Upper lobe of left lung (tissue), 6 donors: Measurements from ENCODE around the gene RNF208. TPM values are rescaled to one million over a fixed set of nuclear protein-coding genes. Genes with fewer than 3 reads are reported as not detected.

Source experiments
- ATAC-seq, 2 donors: fragments of 200-7000 bp; cut with Tn5 transposase; one replicate each; pipeline ENCODE4 v1.9.1; 2022; ENCODE audit warnings: mild to moderate bottlenecking in 2 of 2, moderate library complexity in 2 of 2; ENCODE audit not compliant: low FRiP score in 2 of 2
- DNase-seq, 2 donors: peaks; one replicate each; pipeline ENCODE4 v3.0.0-alpha.2; 2019 to 2020
- H3K27ac ChIP-seq, 4 donors: fragments of 200-600 bp; sonication (generic); one replicate each; pipeline ENCODE4 v1.5.1; 2016 to 2019
- H3K27me3 ChIP-seq, 4 donors: fragments of 200-600 bp; sonication (generic); one replicate each; pipeline ENCODE4 v1.5.1; 2017 to 2019
- H3K36me3 ChIP-seq, 4 donors: fragments of 200-600 bp; sonication (generic); one replicate each; pipeline ENCODE4 v1.5.1; 2016 to 2019
- H3K4me1 ChIP-seq, 4 donors: fragments of 200-600 bp; sonication (generic); one replicate each; pipeline ENCODE4 v1.5.1; 2018 to 2019
- H3K4me3 ChIP-seq, 4 donors: fragments of 200-600 bp; sonication (generic); one replicate each; pipeline ENCODE4 v1.5.1; 2017 to 2019; ENCODE audit warnings: mild to moderate bottlenecking in 2 of 4, moderate library complexity in 1 of 4
- H3K9me3 ChIP-seq, 4 donors: fragments of 200-600 bp; sonication (generic); one replicate each; pipeline ENCODE4 v1.5.1; 2018 to 2019
- CTCF ChIP-seq, 6 experiments: fragments of 450-650 bp in 4 of 6; fragments of 200-600 bp in 2 of 6; sonication (generic) in 2 of 6; IDR thresholded peaks; one replicate each; pipeline ENCODE4 v1.5.1; 2016 to 2019; ENCODE audit warnings: antibody characterized with exemption in 6 of 6
- EP300 ChIP-seq, 4 donors: sonication (generic); formaldehyde crosslinking; IDR thresholded peaks; one replicate each; pipeline ENCODE4 v1.5.1; 2017; ENCODE audit warnings: antibody characterized with exemption in 4 of 4, control low read depth in 2 of 4
- POLR2A ChIP-seq, 4 donors: fragments of 450-650 bp; IDR thresholded peaks; one replicate each; pipeline ENCODE4 v1.5.1; 2016 to 2017; ENCODE audit warnings: antibody characterized with exemption in 4 of 4, mild to moderate bottlenecking in 2 of 4
- POLR2AphosphoS5 ChIP-seq, 2 donors: sonication (generic); formaldehyde crosslinking; IDR thresholded peaks; one replicate each; pipeline ENCODE4 v1.5.1; 2017; ENCODE audit warnings: antibody characterized with exemption in 2 of 2
- WGBS, 2 donors: methylation state at CpG; one replicate each; pipeline ENCODE4 v1.1.5; 2017 to 2018; 5-methylcytosine and 5-hydroxymethylcytosine counted together
- total RNA-seq, 6 donors: library from RNA; depleted of rRNA in 4 of 6; stranded (reverse); fragments of >200 nt in 4 of 6; gene quantifications; one replicate each; pipeline versions ENCODE4 v1.1.0 to v1.2.1, GENCODE V29; 2016 to 2021
- donor health status: DM: no; HTN: no; CAD: no; lungs with moderate emphysema.
- donor health status: DM: no; HTN: yes; CAD: no; lungs with severe emphysema.

Gene RNF208
- total RNA-seq, 6 donors from 2014 or later = 2.3 to 12.6 (median 4.5) TPM

- Histone ChIP-seq H3K27me3 (no peaks in the 10 kb centered on the region), H3K4me3 (peak within 1 kb of the TSS; percentile 52 to 94 (median 76)), H3K4me1 (peaks cover 35 to 87% (median 63%) of the 10 kb centered on the region in 4 donors), H3K27ac (peak within 1 kb of the TSS; percentile 83 to 92 (median 86)), H3K9me3 (no peaks in the 10 kb centered on the region), H3K36me3 (peaks cover 0 to 4% (median 0%) of the 10 kb centered on the region in 4 donors)
- TF ChIP-seq EP300 (IDR thresholded peaks at IDR 0.05) = peak in 1 of 4 donors; percentile 1
- TF ChIP-seq CTCF (IDR thresholded peaks at IDR 0.05) = peak in 4 of 6 experiments; percentile 4 to 21 (median 15)
- TF ChIP-seq POLR2A (IDR thresholded peaks at IDR 0.05) = peak in 3 of 4 donors; percentile 74 to 89 (median 83)
- peak; percentile 84 to 87 for TF ChIP-seq POLR2AphosphoS5 (IDR thresholded peaks at IDR 0.05)
- WGBS, 2 donors = 1% methylated on average over 33 of the region's 118 CpGs; no CpG with 5 or more reads in 1 of the 2 donors
- DNase-seq (peak; percentile 99 to 100), ATAC-seq (peak; percentile 98)
Observed at GRCh38 chr9:137200311-137201204, 21.5 kb downstream of the RNF208 start, which contains the start of gene TPRN. TPRN (minus strand) TSS chr9:137200741; CDS start chr9:137200711, 30 bp downstream.

- peak overlapping the region in 3 of 4 donors; percentile 74 to 86 (median 84) for H3K27ac ChIP-seq
- ATAC-seq (no peak), DNase-seq (peak in 1 of 2 donors; percentile 90)
- no peaks in the 10 kb centered on the region for H3K9me3 ChIP-seq
- H3K4me1 ChIP-seq = peaks cover 31 to 90% (median 67%) of the 10 kb centered on the region in 4 donors
- TF ChIP-seq CTCF (IDR thresholded peaks at IDR 0.05) (no peak), POLR2AphosphoS5 (IDR thresholded peaks at IDR 0.05) (no peak), POLR2A (IDR thresholded peaks at IDR 0.05) (no peak), EP300 (IDR thresholded peaks at IDR 0.05) (no peak)
- 18% methylated on average over 10 to 31 of the region's 51 CpGs for WGBS, 2 donors
- no peaks in the 10 kb centered on the region for H3K27me3 ChIP-seq
- peaks cover 0 to 4% (median 0%) of the 10 kb centered on the region in 4 donors for H3K36me3 ChIP-seq
- H3K4me3 ChIP-seq = peak overlapping the region; percentile 25 to 94 (median 76)
Observed at GRCh38 chr9:137199411-137200121, 22.5 kb downstream of the RNF208 start.

DNA sequence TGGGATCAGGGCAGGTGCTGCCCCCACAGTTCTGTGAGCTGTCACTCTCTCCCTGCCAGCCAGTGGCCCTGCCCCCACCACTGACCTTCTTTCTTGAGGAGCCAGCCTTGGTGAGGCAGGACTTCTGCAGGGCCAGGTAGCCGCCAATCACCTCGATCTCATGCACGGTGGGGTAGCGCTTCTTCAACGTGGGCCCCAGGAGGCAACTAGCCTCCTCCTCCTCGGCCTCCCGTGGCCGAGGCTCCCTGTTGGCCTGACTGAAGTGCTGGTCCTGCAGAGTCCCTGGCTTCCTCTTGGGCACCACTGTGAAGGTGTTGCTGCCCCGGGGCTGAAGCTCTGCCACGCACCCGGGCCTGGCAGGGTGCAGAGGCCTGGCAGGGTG is 23.1 kb downstream of the RNF208 start:
- ATAC-seq (no peak), DNase-seq (peak in 1 of 2 donors; percentile 61)
- Histone ChIP-seq H3K27me3 (no peaks in the 10 kb centered on the region), H3K27ac (peak overlapping the region; percentile 58 to 86 (median 79)), H3K36me3 (peaks cover 0 to 1% (median 0%) of the 10 kb centered on the region in 4 donors), H3K4me1 (peaks cover 24 to 88% (median 66%) of the 10 kb centered on the region in 4 donors), H3K9me3 (no peaks in the 10 kb centered on the region), H3K4me3 (peak overlapping the region in 3 of 4 donors; percentile 75 to 94 (median 76))
- 80 to 82% methylated on average over 8 to 11 of the region's 11 CpGs for WGBS, 2 donors
- TF ChIP-seq EP300 (IDR thresholded peaks at IDR 0.05) (no peak), CTCF (IDR thresholded peaks at IDR 0.05) (no peak), POLR2A (IDR thresholded peaks at IDR 0.05) (no peak), POLR2AphosphoS5 (IDR thresholded peaks at IDR 0.05) (no peak)

DNA sequence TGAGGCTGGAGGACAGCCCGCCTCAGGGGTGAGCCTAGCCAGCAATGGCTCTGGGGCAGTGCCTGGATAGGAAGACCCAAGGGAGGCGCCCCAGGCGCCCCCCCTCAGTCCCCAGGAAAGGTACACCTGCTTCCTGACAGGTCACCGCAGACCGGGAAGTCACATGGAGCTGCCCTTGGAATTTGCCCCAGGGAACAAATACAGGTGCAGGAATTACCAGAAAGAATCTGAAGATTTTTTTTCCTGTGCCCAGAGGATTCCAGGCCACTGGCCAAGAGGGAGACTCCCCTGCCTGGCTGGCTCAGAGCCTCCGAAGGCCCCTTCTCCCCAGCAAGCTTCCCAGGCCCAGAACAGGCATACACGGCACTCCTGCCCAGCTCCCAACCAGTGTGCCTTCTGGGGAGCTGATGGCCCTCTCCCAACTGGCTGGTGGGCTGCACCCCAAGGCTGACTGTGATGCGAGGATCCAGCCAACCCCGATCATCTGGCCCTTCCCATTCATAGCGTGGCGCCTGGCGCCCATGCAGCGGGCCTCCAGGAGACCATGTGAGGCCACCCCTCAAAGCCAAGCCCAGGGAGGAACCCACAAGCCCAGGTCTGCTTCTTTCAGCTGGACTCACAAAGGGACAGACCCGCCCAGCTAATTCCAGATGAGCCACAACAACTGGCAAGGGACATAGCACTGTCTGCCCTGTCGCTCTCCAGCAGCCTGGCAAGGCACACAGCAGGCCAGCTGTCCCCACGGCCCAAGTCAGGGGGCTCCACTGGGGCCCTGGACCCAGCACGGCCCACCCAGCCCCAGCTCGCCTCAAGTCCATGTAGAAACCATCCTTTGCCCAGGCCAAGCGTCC is 23.8 kb downstream of the RNF208 start:
- DNase-seq = peak; percentile 79 to 83
- peak in 1 of 4 donors; percentile 15 for TF ChIP-seq POLR2A (IDR thresholded peaks at IDR 0.05)
- TF ChIP-seq EP300 (IDR thresholded peaks at IDR 0.05) = peak in 1 of 4 donors; percentile 60
- TF ChIP-seq CTCF (IDR thresholded peaks at IDR 0.05) = no peak
- TF ChIP-seq POLR2AphosphoS5 (IDR thresholded peaks at IDR 0.05) = peak; percentile 25 to 39

More for the DNA sequence above, 23.8 kb downstream of the RNF208 start:
- peak in 1 of 2 donors; percentile 54 for ATAC-seq
- Histone ChIP-seq H3K4me1 (peaks cover 21 to 82% (median 60%) of the 10 kb centered on the region in 4 donors), H3K4me3 (peak overlapping the region in 3 of 4 donors; percentile 75 to 94 (median 76)), H3K36me3 (no peaks in the 10 kb centered on the region), H3K27ac (peak overlapping the region; percentile 74 to 86 (median 80)), H3K9me3 (no peaks in the 10 kb centered on the region), H3K27me3 (no peaks in the 10 kb centered on the region)
- 73 to 74% methylated on average over 3 to 18 of the region's 19 CpGs for WGBS, 2 donors
